GM21825 (cell line): Measurements from ENCODE around the gene IFNGR1.

Experiments
- ATAC-seq: cut with Tn5 transposase; IDR thresholded peaks from one replicate; pipeline ENCODE4 v1.9.1; 2021; ENCODE audit warnings: mild to moderate bottlenecking, moderate library complexity; ENCODE audit not compliant: unreplicated experiment

Gene IFNGR1

DNA sequence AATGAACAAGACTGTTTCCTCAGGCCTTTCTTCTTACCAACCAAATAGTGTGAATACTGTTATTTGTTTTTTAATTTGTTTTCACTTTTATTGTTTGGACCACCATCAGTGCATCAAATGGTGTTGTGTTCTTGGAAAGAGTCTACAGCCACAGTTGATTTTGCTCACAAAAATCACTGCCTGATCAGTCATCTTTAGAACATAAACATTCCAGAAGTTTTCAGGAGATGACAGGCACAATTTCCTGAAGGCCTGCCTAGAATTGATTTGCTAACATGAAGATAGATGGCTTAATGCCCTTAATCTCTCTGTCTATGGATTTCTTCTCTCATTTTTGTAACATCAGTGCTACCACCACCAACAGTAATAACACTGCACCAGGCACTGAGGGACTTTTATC is 59.3 kb downstream of the IFNGR1 start:
- ATAC-seq = no peak

DNA sequence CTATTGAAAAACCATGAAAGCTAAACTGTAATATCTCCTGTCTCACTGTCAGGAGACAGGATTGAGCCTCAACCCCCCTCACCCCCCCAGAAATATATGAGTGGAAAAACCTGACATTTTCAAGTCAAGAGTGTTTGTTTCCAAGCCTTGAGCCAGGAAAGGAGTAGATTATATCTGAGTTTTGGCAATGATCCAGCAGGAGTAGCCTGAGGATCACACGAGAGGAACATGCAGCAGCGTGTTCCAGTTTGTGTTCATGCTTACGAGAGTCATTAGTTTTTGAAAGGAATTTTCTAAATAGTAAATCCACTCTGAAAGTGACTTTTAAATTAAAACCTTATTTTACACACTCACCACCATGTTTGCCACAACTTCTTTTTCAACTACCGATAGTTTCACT is 61.6 kb downstream of the IFNGR1 start:
- ATAC-seq = no peak

- no peak for ATAC-seq
Measured at GRCh38 chr6:137156650-137157049, 62.5 kb downstream of the IFNGR1 start.

GRCh38 chr6:137155830-137156229 is 63.4 kb downstream of the IFNGR1 start:
- no peak for ATAC-seq

DNA sequence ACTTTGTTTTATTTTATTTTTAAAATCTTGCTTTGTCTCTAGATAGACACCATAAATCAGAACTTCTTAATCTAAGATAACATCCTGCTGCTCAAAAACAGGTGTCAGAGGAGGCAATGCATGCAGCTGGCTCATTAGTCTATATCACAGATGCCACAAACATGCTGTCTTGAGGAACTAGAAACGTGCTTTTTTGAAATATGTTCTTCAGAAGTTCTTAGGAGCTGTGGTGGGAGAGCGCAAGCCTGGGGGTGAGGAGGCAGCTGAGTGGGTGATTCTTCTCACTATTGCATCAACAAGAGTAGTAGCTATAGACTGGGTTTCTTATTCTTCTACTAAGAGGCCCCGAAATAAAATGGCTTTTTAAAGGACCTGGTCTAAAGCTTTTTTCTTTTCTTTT is 69.1 kb downstream of the IFNGR1 start:
- ATAC-seq = no peak

DNA sequence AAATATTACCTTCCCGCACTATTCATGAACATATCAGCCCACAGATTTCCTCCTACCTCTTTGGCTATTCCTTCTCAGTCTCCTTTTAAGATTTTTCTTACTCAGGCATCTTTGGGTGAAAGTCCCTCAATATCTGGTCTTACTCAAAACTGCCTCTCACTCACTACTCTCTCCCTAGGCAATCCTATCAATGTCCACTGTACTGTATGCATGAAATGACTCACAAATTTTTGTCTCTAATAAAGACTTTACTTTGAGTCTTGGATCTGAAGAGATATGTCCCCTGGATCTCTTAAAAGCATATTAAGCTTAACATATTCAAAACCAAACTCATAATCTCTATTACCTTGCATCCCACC is 70.2 kb downstream of the IFNGR1 start:
- no peak for ATAC-seq

DNA sequence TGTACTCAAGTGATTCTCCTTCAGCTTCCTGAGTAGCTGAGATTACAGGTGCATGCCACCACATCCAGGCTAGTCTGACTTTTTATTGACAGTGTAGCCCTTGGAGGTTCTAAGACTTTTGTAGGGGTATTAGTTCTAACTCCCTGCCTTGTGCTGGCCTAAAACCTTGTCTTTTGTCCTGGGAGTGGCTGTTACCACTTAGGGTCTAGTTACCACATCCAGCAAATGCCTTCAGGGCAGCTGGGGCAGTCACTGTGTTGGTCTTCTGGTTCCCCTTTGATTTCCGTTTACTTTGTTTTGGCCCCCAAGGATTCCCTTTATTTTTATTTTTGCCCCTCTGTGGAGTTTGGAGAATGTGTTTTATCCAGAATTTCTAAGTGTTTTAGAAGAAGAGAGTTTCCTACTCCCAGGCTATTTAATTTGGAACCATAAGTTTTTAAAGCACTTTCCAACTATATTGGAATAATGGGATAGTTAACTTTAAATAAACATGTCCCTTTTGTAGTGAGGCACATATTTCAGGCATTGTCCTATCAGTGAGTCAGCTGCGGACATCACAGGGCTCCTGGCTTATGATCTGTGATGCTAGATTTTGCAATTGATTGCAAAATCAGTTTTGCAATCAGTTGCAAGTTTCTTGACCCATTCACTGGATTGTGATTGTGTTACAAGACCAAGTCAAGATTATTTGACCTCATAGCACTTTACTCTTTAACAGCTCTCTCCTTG is 70.7 kb downstream of the IFNGR1 start:
- ATAC-seq = no peak
